ENCODE data around the gene CLEC2A. TPM values are rescaled to one million over a fixed set of nuclear protein-coding genes. Genes with fewer than 3 reads are reported as not detected.

Gene CLEC2A
- total RNA-seq, 1 experiment from 2014 or later: 0.87 TPM

- no peak overlapping the region for H2BK5ac ChIP-seq (ENCODE audit: insufficient read length, low read length)
- H3K27me3 ChIP-seq (ENCODE audit: insufficient read depth, low read length): no peaks in the 10 kb centered on the region
- peaks cover 15 to 21% of the 10 kb centered on the region in 2 experiments for H3K9me3 Mint-ChIP-seq
- H3K4me2 ChIP-seq (ENCODE audit: insufficient read depth, insufficient read length, low read length): no peak overlapping the region
- H4K5ac ChIP-seq (ENCODE audit: insufficient read length, low read depth, low read length): no peak overlapping the region
- H4K8ac ChIP-seq (replicated peaks; ENCODE audit: insufficient read length, low read depth, low read length): no peak overlapping the region
- H2BK120ac ChIP-seq (ENCODE audit: low read depth, low read length, poor library complexity, severe bottlenecking): no peak overlapping the region
- H3K4ac ChIP-seq (ENCODE audit: low read depth, low read length): no peak overlapping the region
- no peak overlapping the region for H2AFZ ChIP-seq (ENCODE audit: low read length)
- H4K91ac ChIP-seq (ENCODE audit: insufficient read length, low read depth, low read length): no peak overlapping the region
- no peak overlapping the region for H3K9ac ChIP-seq (ENCODE audit: extremely low read depth, insufficient read length, low read length)
- H2AK5ac ChIP-seq (ENCODE audit: insufficient read length, low read length): no peak overlapping the region
- peaks cover 11 to 16% of the 10 kb centered on the region in 2 experiments for H3K4me1 Mint-ChIP-seq
- no peak overlapping the region for H3K4me3 Mint-ChIP-seq
- no peak overlapping the region for H3K18ac ChIP-seq (ENCODE audit: insufficient read length, low read depth, low read length)
- peaks cover 2 to 23% (median 19%) of the 10 kb centered on the region in 3 experiments; a peak in 6 of 7 replicates for H3K36me3 Mint-ChIP-seq (ENCODE audit: insufficient read depth in 1 of 3, low read depth in 3 of 3)
- no peaks in the 10 kb centered on the region for H3K9me3 ChIP-seq (ENCODE audit: control insufficient read depth, low read depth, low read length)
- H3K23me2 ChIP-seq (ENCODE audit: insufficient read length, low read depth, low read length, poor library complexity, severe bottlenecking): no peaks in the 10 kb centered on the region
- no peaks in the 10 kb centered on the region for H3K79me2 ChIP-seq (ENCODE audit: insufficient read depth, low read length)
- no peaks in the 10 kb centered on the region; the same call in 1 of the 2 replicates for H3K27me3 Mint-ChIP-seq (ENCODE audit: low read depth)
- no peak overlapping the region for H3K23ac ChIP-seq (ENCODE audit: insufficient read length, low read depth, low read length)
- no peak overlapping the region for H3K27ac ChIP-seq (ENCODE audit: insufficient read length, low read depth, low read length)
- H3K79me1 ChIP-seq (ENCODE audit: insufficient read depth, low read depth, low read length, poor library complexity, severe bottlenecking): no peaks in the 10 kb centered on the region
- H3K56ac ChIP-seq (ENCODE audit: insufficient read length, low read depth, low read length): no peak overlapping the region
- H3T11ph ChIP-seq (ENCODE audit: low read length): no peak overlapping the region
- no peaks in the 10 kb centered on the region for H3K4me1 ChIP-seq (ENCODE audit: insufficient read depth, low read length)
- no peak overlapping the region for H2BK15ac ChIP-seq (ENCODE audit: low read depth, low read length)
- H3K27ac Mint-ChIP-seq: no peak overlapping the region
- H2BK12ac ChIP-seq (ENCODE audit: insufficient read length, low read depth, low read length): no peak overlapping the region
- H2BK20ac ChIP-seq (ENCODE audit: low read depth, low read length, poor library complexity, severe bottlenecking): no peak overlapping the region
- no peaks in the 10 kb centered on the region for H4K20me1 ChIP-seq (ENCODE audit: control insufficient read depth, insufficient read depth, insufficient read length)
- TF ChIP-seq, protein P1, sequence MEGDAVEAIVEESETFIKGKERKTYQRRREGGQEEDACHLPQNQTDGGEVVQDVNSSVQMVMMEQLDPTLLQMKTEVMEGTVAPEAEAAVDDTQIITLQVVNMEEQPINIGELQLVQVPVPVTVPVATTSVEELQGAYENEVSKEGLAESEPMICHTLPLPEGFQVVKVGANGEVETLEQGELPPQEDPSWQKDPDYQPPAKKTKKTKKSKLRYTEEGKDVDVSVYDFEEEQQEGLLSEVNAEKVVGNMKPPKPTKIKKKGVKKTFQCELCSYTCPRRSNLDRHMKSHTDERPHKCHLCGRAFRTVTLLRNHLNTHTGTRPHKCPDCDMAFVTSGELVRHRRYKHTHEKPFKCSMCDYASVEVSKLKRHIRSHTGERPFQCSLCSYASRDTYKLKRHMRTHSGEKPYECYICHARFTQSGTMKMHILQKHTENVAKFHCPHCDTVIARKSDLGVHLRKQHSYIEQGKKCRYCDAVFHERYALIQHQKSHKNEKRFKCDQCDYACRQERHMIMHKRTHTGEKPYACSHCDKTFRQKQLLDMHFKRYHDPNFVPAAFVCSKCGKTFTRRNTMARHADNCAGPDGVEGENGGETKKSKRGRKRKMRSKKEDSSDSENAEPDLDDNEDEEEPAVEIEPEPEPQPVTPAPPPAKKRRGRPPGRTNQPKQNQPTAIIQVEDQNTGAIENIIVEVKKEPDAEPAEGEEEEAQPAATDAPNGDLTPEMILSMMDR (conservative IDR thresholded peaks at IDR 0.05): no peak
- no peak overlapping the region for H3K14ac ChIP-seq (ENCODE audit: insufficient read depth, low read length)
- no CpG with 5 or more reads among the region's 2 CpGs for WGBS (ENCODE audit: extremely low coverage, insufficient read length, low lambda C conversion rate)
- DNase-seq: no peak
Measured at GRCh38 chr12:9899209-9899608, 33.0 kb downstream of the CLEC2A start.

All from H9 (cell line).